ENCODE data around the gene ABHD14A.

DNA sequence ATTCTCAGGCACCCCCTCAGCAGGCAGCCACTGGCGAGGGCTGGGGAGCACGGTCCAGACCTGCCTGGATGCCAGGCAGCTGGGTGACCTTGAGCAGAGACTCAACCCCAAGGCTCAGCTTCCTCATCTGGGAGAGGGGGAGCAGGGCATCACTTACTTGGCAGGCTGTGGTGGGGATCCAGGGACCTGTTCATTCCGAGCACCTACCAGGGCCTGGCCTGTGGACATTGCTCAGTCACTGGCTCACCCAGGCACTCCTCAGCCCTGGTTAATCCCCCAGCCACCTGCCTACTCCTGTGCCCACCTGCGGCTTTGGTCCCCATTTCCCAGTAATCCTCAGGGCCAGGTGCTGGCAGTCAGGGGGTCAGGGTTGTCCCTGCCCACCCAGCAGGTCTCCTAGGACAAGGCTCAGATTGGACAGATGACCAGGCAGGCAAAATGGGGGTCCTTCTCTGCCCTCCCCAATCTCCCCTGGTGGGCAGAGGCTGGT is 30.1 kb downstream of the ABHD14A start:
- TF ChIP-seq POLR2A (IDR thresholded peaks at IDR 0.05) (no peak), POLR2AphosphoS5 (IDR thresholded peaks at IDR 0.05) (no peak)
- TF ChIP-seq, protein P1, sequence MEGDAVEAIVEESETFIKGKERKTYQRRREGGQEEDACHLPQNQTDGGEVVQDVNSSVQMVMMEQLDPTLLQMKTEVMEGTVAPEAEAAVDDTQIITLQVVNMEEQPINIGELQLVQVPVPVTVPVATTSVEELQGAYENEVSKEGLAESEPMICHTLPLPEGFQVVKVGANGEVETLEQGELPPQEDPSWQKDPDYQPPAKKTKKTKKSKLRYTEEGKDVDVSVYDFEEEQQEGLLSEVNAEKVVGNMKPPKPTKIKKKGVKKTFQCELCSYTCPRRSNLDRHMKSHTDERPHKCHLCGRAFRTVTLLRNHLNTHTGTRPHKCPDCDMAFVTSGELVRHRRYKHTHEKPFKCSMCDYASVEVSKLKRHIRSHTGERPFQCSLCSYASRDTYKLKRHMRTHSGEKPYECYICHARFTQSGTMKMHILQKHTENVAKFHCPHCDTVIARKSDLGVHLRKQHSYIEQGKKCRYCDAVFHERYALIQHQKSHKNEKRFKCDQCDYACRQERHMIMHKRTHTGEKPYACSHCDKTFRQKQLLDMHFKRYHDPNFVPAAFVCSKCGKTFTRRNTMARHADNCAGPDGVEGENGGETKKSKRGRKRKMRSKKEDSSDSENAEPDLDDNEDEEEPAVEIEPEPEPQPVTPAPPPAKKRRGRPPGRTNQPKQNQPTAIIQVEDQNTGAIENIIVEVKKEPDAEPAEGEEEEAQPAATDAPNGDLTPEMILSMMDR (IDR thresholded peaks at IDR 0.05): no peak
